NCI-H146 treated with DMSO at 0.1 percent for 48 hours (cell line): ENCODE results near the gene TMEM175.

Source experiments
- DNase-seq: peaks from one replicate; lab custom pipeline; 2025; ENCODE audit not compliant: unreplicated experiment; lab: John Stamatoyannopoulos, UW

Gene TMEM175

GRCh38 chr4:958314-958665 lies 26.0 kb downstream of the TMEM175 start:
- DNase-seq = no peak

- DNase-seq = no peak
These were observed 26.6 kb downstream of the TMEM175 start for GRCh38 chr4:958696-959337.

GRCh38 chr4:959338-960139 lies 27.3 kb downstream of the TMEM175 start:
- no peak for DNase-seq

- no peak for DNase-seq
These were observed 27.9 kb downstream of the TMEM175 start for GRCh38 chr4:960140-960635.

- DNase-seq = no peak
These were observed 28.5 kb downstream of the TMEM175 start for GRCh38 chr4:960636-961350.

GRCh38 chr4:961351-962230 lies 29.3 kb downstream of the TMEM175 start:
- DNase-seq = no peak

GRCh38 chr4:962231-963208 lies 30.3 kb downstream of the TMEM175 start:
- no peak for DNase-seq

GRCh38 chr4:963276-964225 lies 31.3 kb downstream of the TMEM175 start:
- DNase-seq = no peak

- no peak for DNase-seq
These were observed 32.2 kb downstream of the TMEM175 start for GRCh38 chr4:964346-965025.

GRCh38 chr4:965048-965765 lies 32.9 kb downstream of the TMEM175 start:
- DNase-seq = no peak

GRCh38 chr4:965766-966134 lies 33.5 kb downstream of the TMEM175 start:
- DNase-seq = no peak

GRCh38 chr4:966266-967112 lies 34.2 kb downstream of the TMEM175 start:
- no peak for DNase-seq

GRCh38 chr4:967113-968104 lies 35.1 kb downstream of the TMEM175 start:
- DNase-seq = no peak

GRCh38 chr4:968221-968620 lies 36.0 kb downstream of the TMEM175 start:
- no peak for DNase-seq

GRCh38 chr4:968621-969394 lies 36.5 kb downstream of the TMEM175 start:
- peak; percentile 23 for DNase-seq
